ENCODE measurements around the gene IL3RA. TPM values are rescaled to one million over a fixed set of nuclear protein-coding genes. Genes with fewer than 3 reads are reported as not detected.

The IL3RA gene
- total RNA-seq, 2 donors from 2014 or later, result 2.4 to 3.2 TPM

GRCh38 chrX:1427756-1428155, 91.2 kb downstream of the IL3RA start:
- Histone ChIP-seq H3K27me3 (no peaks in the 10 kb centered on the region), H3K4me1 (no peaks in the 10 kb centered on the region), H3K4me3 (no peak overlapping the region), H3K27ac (no peak overlapping the region), H3K9me3 (peaks cover 0 to 5% of the 10 kb centered on the region in 2 donors), H3K36me3 (peaks cover 38% of the 10 kb centered on the region)
- DNase-seq (ENCODE audit: low spot score), result no peak
- TF ChIP-seq, protein P1, sequence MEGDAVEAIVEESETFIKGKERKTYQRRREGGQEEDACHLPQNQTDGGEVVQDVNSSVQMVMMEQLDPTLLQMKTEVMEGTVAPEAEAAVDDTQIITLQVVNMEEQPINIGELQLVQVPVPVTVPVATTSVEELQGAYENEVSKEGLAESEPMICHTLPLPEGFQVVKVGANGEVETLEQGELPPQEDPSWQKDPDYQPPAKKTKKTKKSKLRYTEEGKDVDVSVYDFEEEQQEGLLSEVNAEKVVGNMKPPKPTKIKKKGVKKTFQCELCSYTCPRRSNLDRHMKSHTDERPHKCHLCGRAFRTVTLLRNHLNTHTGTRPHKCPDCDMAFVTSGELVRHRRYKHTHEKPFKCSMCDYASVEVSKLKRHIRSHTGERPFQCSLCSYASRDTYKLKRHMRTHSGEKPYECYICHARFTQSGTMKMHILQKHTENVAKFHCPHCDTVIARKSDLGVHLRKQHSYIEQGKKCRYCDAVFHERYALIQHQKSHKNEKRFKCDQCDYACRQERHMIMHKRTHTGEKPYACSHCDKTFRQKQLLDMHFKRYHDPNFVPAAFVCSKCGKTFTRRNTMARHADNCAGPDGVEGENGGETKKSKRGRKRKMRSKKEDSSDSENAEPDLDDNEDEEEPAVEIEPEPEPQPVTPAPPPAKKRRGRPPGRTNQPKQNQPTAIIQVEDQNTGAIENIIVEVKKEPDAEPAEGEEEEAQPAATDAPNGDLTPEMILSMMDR (IDR thresholded peaks at IDR 0.05), result no peak

DNA sequence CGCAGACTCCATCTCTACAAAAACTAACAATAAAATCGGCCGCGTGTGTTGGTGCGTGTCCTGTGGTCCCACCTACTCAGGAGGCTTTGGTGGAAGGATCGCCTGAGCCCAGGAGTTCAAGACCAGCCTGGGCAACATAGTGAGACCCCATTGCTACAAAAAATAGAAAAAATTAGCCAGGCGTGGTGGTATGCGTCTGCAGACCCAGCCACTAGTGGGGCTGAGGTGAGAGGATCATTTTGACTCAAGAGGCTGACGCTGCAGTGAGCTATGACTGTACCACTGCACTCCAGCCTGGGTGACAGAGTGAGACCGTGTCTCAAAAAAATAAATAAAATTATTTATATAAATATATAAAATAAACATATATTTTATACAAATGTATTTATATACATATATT, 93.9 kb downstream of the IL3RA start:
- no peak overlapping the region for H3K27ac ChIP-seq
- TF ChIP-seq, protein P1 (IDR thresholded peaks at IDR 0.05), result no peak
- DNase-seq (ENCODE audit: low spot score), result no peak
- H3K4me3 ChIP-seq, result no peak overlapping the region
- peaks cover 22% of the 10 kb centered on the region for H3K36me3 ChIP-seq
- H3K4me1 ChIP-seq, result no peaks in the 10 kb centered on the region
- no peaks in the 10 kb centered on the region for H3K27me3 ChIP-seq
- H3K9me3 ChIP-seq, result no peaks in the 10 kb centered on the region

MicroRNAs within 50 kb of the gene (microRNA counts, 767-probe panel; counts per million panel counts)
- microRNA hsa-miR-3690, result 0 to 1,434 counts per million in 2 donors

Small RNA genes within 50 kb of the gene (microRNA-seq; reads per million reads assigned to microRNA genes)
- 0 reads per million in 2 donors for gene MIR3690 (ENCODE audit: borderline number of aligned reads in 2 of 2, borderline replicate concordance in 1 of 2)

Other genes starting within 250 kb of the IL3RA start
- gene CRLF2, start 124.1 kb upstream of the IL3RA start, total RNA-seq, result not detected
- gene CSF2RA, start 68.0 kb upstream of the IL3RA start, total RNA-seq, result 1 to 10 TPM in 1 of 2 donors, under 1 TPM in 1; 0.26 to 3.1 TPM
- 100 to 1,000 TPM; 109 to 157 TPM for gene SLC25A6, start 55.3 kb downstream of the IL3RA start, total RNA-seq
- gene ASMTL, start 116.1 kb downstream of the IL3RA start, total RNA-seq, result 10 to 100 TPM; 20.1 to 31.9 TPM
- gene P2RY8, start 200.4 kb downstream of the IL3RA start, total RNA-seq, result 1 to 10 TPM in 1 of 2 donors, under 1 TPM in 1; 0.93 to 1.3 TPM